GM23338 (cell line): Measurements from ENCODE around the gene GLE1. TPM values are rescaled to one million over a fixed set of nuclear protein-coding genes. Genes with fewer than 3 reads are reported as not detected.
"Not testable (repeated sequence)": the region's sequence is repeated elsewhere in the genome, so short reads cannot be mapped to it uniquely, and the experiment has no call there.

ENCODE experiments used
- ATAC-seq: fragments of 200-7000 bp; cut with Tn5 transposase; 3 replicates; pipeline ENCODE4 v1.9.1; 2020
- DNase-seq: peaks from one replicate; pipeline ENCODE4 v3.0.0-alpha.2; 2015; ENCODE audit warnings: low spot score
- H2AFZ ChIP-seq: fragments of 200-600 bp; sonication (generic); 2 replicates; pipeline ENCODE4 v1.8.0; 2016; ENCODE audit warnings: antibody characterized with exemption, mild to moderate bottlenecking, moderate library complexity
- H3F3A ChIP-seq: fragments of 200-600 bp; sonication (generic); replicated peaks from 2 replicates; pipeline ENCODE4 v1.8.0; 2017; ENCODE audit warnings: antibody characterized with exemption, mixed run types, low read depth
- H3K27ac ChIP-seq: fragments of 200-600 bp; sonication (generic); 2 replicates; pipeline ENCODE4 v1.6.1; 2016; ENCODE audit warnings: low read depth
- H3K27me3 ChIP-seq: fragments of 200-600 bp; sonication (generic); 2 replicates; pipeline ENCODE4 v1.8.0; 2016; ENCODE audit warnings: mild to moderate bottlenecking, mixed run types, moderate library complexity; ENCODE audit not compliant: insufficient read depth
- H3K36me3 ChIP-seq: fragments of 200-600 bp; sonication (generic); 2 replicates; pipeline ENCODE4 v1.8.0; 2016; ENCODE audit warnings: mild to moderate bottlenecking; ENCODE audit not compliant: insufficient read depth
- H3K4me1 ChIP-seq: fragments of 200-600 bp; sonication (generic); 2 replicates; pipeline ENCODE4 v1.8.0; 2016; ENCODE audit warnings: mild to moderate bottlenecking, moderate library complexity; ENCODE audit not compliant: insufficient read depth
- H3K4me2 ChIP-seq: fragments of 200-600 bp; sonication (generic); 2 replicates; pipeline ENCODE4 v1.7.1; 2017; ENCODE audit warnings: mixed run types
- H3K4me3 ChIP-seq: fragments of 200-600 bp; sonication (generic); 2 replicates; pipeline ENCODE4 v1.6.1; 2016; ENCODE audit warnings: mixed run types
- H3K79me2 ChIP-seq: fragments of 200-600 bp; sonication (generic); replicated peaks from 2 replicates; pipeline ENCODE4 v1.8.0; 2017; ENCODE audit warnings: mild to moderate bottlenecking; ENCODE audit not compliant: insufficient read depth
- H3K9me2 ChIP-seq: fragments of 200-600 bp; sonication (generic); 2 replicates; pipeline ENCODE4 v1.8.0; 2017; ENCODE audit not compliant: insufficient read depth
- H4K20me1 ChIP-seq: fragments of 200-600 bp; sonication (generic); replicated peaks from 2 replicates; pipeline ENCODE4 v1.8.0; 2017; ENCODE audit warnings: mild to moderate bottlenecking; ENCODE audit not compliant: insufficient read depth
- H3K27ac Mint-ChIP-seq: 2 replicates; pipeline ENCODE4 v1.8.0; 2020; ENCODE audit warnings: inconsistent platforms, mild to moderate bottlenecking, moderate library complexity, mixed read lengths
- H3K27me3 Mint-ChIP-seq: 3 replicates; pipeline ENCODE4 v1.8.0; 2022; ENCODE audit warnings: low read depth, mild to moderate bottlenecking, moderate library complexity, mixed read lengths, inconsistent platforms; ENCODE audit not compliant: insufficient read depth, poor library complexity
- H3K36me3 Mint-ChIP-seq: 3 replicates; pipeline ENCODE4 v1.8.0; 2021; ENCODE audit warnings: low read depth, mild to moderate bottlenecking, inconsistent platforms, moderate library complexity, mixed read lengths
- H3K4me1 Mint-ChIP-seq: 3 replicates; pipeline ENCODE4 v1.8.0; 2020; ENCODE audit warnings: mild to moderate bottlenecking, inconsistent platforms, mixed read lengths
- H3K4me3 Mint-ChIP-seq: 3 replicates; pipeline ENCODE4 v1.8.0; 2021; ENCODE audit warnings: moderate library complexity, mild to moderate bottlenecking, inconsistent platforms, mixed read lengths
- H3K9me3 Mint-ChIP-seq: 3 replicates; pipeline ENCODE4 v1.8.0; 2020; ENCODE audit warnings: moderate library complexity, mild to moderate bottlenecking, inconsistent platforms, mixed read lengths
- CTCF ChIP-seq, 2 experiments: fragments of 200-600 bp in 1 of 2; sonication (generic) in 1 of 2; conservative IDR thresholded peaks; 2 replicates each; pipeline versions ENCODE4 v1.5.1 to v1.6.1; 2016 to 2017; ENCODE audit warnings: antibody characterized with exemption in 2 of 2, low read depth in 2 of 2, mild to moderate bottlenecking in 2 of 2, moderate library complexity in 1 of 2
- ETS1 ChIP-seq: IDR thresholded peaks from 2 replicates; pipeline ENCODE4 v1.6.1; 2016; ENCODE audit warnings: antibody characterized with exemption
- EZH2phosphoT487 ChIP-seq: fragments of 200-600 bp; sonication (generic); IDR thresholded peaks from one replicate; pipeline ENCODE4 v1.8.1; 2018; ENCODE audit warnings: antibody characterized with exemption; ENCODE audit not compliant: unreplicated experiment
- JUNB ChIP-seq: IDR thresholded peaks from one replicate; pipeline ENCODE4 v1.6.1; 2016; ENCODE audit warnings: antibody characterized with exemption; ENCODE audit not compliant: unreplicated experiment
- NANOG ChIP-seq: IDR thresholded peaks from 2 replicates; pipeline ENCODE4 v1.6.1; 2016; ENCODE audit warnings: antibody characterized with exemption, borderline replicate concordance
- REST ChIP-seq: IDR thresholded peaks from one replicate; pipeline ENCODE4 v1.6.1; 2018; ENCODE audit warnings: antibody characterized with exemption; ENCODE audit not compliant: unreplicated experiment
- STAT1 ChIP-seq: IDR thresholded peaks from one replicate; pipeline ENCODE4 v1.6.1; 2016; ENCODE audit warnings: antibody characterized with exemption; ENCODE audit not compliant: unreplicated experiment
- ZNF331 ChIP-seq: fragments of 250-450 bp; sonication (Bioruptor Pico); IDR thresholded peaks from 2 replicates; pipeline ENCODE4 v1.5.0; 2020; ENCODE audit warnings: low read depth, mild to moderate bottlenecking, moderate library complexity
- polyA plus RNA-seq: library from polyadenylated mRNA; unstranded; fragments of >200 nt; fragmentation: Nextera tagmentation; extraction: Ambion mirVana; gene quantifications from 2 replicates; pipeline ENCODE4 v1.2.1, GENCODE V29; 2016
- total RNA-seq: library from RNA; depleted of rRNA; stranded (reverse); fragments of >200 nt; shearing (Covaris generic); gene quantifications from 2 replicates; pipeline ENCODE4 v1.2.3, GENCODE V29; 2014

GLE1 gene
- total and polyA plus RNA-seq, 2 experiments from 2014 or later: 7.4 to 22.1 TPM

DNA sequence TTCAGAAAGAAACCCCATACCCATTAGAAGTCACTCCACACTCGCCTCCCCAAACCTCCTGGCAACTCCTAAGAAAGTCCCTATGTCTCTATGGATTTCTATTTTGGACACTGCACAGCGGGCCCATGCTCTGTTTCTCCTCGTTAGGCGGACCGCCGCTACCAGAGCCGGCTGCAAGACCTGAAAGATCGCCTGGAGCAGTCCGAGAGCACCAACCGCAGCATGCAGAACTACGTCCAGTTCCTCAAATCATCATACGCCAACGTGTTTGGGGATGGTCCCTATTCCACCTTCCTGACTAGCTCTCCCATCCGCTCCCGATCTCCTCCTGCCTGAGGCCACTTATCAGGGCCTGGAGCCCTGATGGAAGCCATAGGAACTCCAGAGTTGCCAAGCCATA lies 4.6 kb upstream of the GLE1 start:
- Histone ChIP-seq H2AFZ (no peak overlapping the region), H3K4me2 (no peak overlapping the region), H3K27me3 (no peaks in the 10 kb centered on the region), H3K4me3 (no peak overlapping the region), H3K27ac (no peak overlapping the region), H3K9me2 (no peaks in the 10 kb centered on the region), H4K20me1 (no peaks in the 10 kb centered on the region; the same call in 1 of the 2 replicates), H3K36me3 (0 out of 2 replicates have a peak, but pooled peaks cover 3% of the 10 kb centered on the region), H3K4me1 (peaks cover 4% of the 10 kb centered on the region; the same call in 1 of the 2 replicates), H3K79me2 (no peaks in the 10 kb centered on the region), H3F3A (peaks cover 9% of the 10 kb centered on the region; the same call in 1 of the 2 replicates)
- DNase-seq (no peak), ATAC-seq (no peak)
- no peak for TF ChIP-seq CTCF (conservative IDR thresholded peaks at IDR 0.05; ENCODE audit: low read depth in 2 of 2)
- TF ChIP-seq ZNF331 (CRISPR knock-in tag): no peak
- TF ChIP-seq STAT1: no peak
- no peak for TF ChIP-seq REST
- no peak for TF ChIP-seq NANOG
- no peak for TF ChIP-seq ETS1
- no peak for TF ChIP-seq JUNB
- TF ChIP-seq EZH2phosphoT487: no peak
- Mint-ChIP-seq H3K36me3 (peaks cover 10% of the 10 kb centered on the region; the same call in 2 of the 3 replicates), H3K27me3 (peaks cover 4% of the 10 kb centered on the region), H3K9me3 (no peaks in the 10 kb centered on the region), H3K4me1 (no peaks in the 10 kb centered on the region; the same call in 2 of the 3 replicates), H3K27ac (no peak overlapping the region), H3K4me3 (no peak overlapping the region)

DNA sequence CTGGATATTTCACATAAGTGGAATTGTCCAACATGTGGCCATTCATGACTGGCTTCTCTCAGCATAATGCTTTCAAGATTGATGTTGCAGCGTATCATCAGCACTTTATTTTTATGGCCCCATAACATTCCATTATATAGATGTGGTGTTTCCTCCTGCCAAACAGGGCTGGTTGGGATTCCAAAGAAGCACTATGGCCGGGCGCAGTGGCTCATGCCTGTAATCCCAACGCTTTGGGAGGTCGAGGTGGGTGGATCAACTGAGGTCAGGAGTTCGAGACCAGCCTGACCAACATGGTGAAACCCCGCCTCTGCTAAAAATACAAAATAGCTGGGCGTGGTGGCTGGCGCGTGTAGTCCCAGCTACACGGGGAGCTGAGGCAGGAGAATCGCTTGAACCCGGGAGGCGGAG lies 1.1 kb upstream of the GLE1 start:
- H4K20me1 ChIP-seq, ATAC-seq, H3K36me3 Mint-ChIP-seq, H3F3A ChIP-seq, H3K79me2 ChIP-seq, H3K4me1 ChIP-seq, H3K27ac ChIP-seq, H3K36me3 ChIP-seq, H3K27me3 Mint-ChIP-seq, H3K27me3 ChIP-seq, DNase-seq, H3K27ac Mint-ChIP-seq, H3K4me1 Mint-ChIP-seq, H3K9me2 ChIP-seq, H3K9me3 Mint-ChIP-seq: not testable (repeated sequence)
- H2AFZ ChIP-seq: peak overlapping the region; percentile 56
- peak overlapping the region; percentile 92 for H3K4me3 ChIP-seq
- H3K4me3 Mint-ChIP-seq: peak overlapping the region; percentile 100; the same call in 2 of the 3 replicates
- H3K4me2 ChIP-seq: peak overlapping the region; percentile 95
